GF-D8 (cell line): Measurements from ENCODE around the gene TEX54.
A peak's percentile ranks its signal among the peaks of the same experiment; 100 is the strongest.
"Not testable (repeated sequence)": the region's sequence is repeated elsewhere in the genome, so short reads cannot be mapped to it uniquely, and the experiment has no call there.

ENCODE experiments used
- DNase-seq: peaks from one replicate; lab custom pipeline; 2025; lab: John Stamatoyannopoulos, UW

TEX54 gene

DNA sequence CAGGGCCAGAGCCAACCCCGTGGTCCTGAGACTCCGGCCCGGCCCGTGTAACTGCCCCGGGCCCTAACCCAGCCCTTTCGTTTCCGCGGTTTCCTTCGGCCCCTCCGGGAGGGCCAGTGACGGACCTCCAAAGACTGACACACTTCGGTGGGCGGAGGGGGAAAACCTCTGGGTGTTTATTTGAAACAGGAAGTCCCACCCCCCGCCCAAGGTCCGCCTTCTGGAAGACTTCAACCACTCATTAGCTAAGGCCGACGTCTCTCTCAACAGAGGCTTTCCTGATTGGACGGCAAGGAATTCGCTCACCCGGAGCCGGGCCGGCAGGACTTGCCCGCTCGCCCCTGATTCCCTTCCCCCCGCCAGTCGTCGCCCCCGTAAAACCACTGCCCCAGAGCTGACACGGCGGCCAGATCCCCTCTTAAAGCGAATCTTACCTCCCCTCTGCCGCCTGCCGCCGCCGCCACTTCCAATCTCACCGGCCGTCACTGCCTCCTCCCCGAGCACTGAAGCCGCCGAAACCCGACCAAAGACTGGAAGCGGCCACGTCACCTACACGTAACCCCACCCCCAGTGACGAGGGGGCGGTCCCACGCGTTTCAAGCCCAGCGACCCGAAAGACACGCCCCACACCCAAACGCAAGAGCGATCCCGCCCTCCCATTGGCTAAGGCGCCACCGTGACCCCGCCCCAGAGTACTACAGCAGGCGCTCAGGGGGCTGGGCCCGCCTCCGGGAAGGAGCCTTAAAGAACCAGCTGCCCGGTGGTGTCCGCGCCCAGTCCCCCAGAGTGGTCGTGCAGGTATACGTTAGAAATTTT is 913 bp downstream of the TEX54 start, which contains the start of gene STX5:
Gene STX5, minus strand, starts transcription at position 532 of the 816 bp plus-strand sequence. CDS start 808 bp downstream, outside the sequence.
- peak; percentile 90 for DNase-seq

DNA sequence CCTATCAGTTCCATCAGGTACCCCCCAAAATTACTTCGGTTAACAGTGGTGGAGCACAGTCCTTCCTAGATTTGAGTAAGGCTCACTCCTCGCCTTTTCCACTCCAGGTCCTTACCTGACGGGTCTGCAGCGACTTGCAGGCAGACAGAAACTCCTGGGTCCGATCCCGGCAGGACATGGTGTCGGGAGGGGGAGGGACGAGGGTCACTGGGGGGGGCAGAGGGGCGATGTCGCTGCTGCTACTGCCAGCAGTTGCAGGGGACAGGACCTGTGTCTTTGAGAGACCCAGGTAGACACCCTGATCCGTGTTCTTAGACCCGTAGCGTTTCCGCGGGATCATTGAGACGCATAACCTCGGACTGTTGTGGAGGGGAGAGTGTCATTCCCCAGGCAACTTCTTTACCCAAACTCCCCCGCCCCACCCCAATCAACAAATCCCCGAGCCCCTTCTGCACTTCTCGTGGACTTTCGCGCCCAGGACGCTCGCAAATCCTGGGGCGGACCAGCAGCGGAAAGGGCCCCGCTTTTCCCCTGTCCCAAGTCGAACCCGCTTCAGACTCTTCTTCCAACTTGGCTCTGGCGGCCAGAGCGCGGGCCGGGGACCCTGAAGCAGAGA is 1.6 kb downstream of the TEX54 start:
- DNase-seq: no peak

DNA sequence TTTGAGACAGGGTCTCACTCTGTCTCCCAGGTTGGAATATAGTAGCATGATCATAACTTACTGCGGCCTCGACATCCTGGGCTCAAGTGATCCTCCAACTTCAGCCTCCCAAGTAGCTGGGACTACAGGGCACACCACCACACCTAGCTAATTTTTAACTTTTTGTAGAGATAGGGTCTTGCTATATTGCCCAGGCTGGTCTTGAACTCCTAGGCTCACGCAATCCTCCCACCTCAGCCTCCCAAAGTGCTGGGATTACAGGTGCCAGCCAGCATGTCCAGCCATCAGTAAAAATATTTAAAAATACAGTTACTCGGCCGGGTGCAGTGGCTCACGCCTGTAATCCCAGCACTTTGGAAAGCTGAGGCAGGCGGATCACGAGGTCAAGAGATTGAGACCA is 4.5 kb downstream of the TEX54 start:
- DNase-seq: not testable (repeated sequence)

DNA sequence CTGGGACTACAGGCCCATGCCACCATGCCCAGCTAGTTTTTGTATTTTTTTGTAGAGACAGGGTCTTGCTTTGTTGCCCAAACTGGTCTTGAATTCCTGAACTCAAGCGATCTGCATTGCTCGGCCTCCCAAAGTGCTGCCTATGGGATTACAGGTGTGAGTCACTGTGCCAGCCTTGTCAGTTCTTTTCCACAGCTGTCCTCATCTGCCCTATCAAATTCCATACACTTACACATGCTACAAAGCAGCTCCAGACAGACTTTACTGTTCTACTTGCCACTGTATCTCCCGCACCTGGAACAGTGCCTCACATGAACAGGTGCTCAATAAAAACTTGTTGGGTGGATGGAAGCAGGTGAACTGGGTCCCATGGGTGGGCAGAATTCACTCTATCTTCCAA is 9.0 kb downstream of the TEX54 start:
- no peak for DNase-seq

DNA sequence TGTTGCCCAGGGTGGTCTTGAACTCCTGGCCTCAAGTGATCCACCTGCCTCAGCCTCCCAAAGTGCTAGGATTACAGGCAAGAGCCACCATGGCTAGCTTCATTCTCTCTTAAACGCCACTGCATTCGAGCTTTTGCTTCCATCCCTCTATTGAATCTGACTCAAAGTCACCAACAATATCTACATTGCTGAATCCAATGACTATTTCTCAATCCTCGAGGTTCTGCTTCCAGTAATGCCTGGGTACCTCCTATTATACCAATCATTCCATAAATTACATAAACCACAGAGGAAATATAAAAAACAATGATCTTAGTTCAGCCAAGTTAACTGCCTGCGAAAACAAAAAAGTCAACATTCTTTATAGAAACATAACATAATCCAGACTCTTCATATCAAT is 15.5 kb downstream of the TEX54 start:
- no peak for DNase-seq

DNA sequence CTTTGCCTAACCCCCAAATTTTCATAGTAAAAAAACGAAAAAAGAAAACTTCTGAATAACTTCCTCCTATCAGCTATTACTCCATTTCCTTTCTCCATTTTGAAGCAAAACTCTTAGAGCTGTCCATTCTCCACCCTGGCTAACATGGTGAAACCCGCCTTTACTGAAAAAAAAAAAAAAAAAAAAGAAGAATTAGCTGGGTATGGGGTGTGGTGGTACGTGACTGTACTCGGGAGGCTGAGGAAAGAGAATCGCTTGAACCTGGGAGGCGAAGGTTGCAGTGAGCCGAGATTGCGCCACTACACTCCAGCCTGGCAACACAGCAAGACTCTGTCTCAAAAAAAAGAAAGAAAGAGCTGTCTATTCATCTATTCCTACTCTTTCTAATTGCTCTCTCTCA is 16.1 kb downstream of the TEX54 start:
- DNase-seq: peak; percentile 60

DNA sequence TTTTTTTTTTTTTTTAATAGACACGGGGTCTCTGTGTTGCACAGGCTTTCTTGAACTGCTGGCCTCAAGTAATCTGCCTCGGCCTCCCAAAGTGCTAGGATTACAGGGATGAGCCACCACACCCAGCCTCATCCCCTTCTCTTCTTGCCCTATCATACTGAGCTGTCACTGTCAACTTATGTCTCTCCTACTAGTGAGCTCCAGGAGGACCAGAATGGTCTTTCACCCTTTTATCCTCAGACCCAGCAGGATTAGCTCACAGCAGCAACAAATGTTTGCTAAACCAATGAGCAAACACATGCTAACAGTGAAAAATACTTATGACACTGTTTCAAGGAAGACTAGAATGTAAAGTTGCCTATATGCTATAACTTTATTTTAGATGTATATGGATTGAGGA is 21.0 kb downstream of the TEX54 start:
- no peak for DNase-seq

DNA sequence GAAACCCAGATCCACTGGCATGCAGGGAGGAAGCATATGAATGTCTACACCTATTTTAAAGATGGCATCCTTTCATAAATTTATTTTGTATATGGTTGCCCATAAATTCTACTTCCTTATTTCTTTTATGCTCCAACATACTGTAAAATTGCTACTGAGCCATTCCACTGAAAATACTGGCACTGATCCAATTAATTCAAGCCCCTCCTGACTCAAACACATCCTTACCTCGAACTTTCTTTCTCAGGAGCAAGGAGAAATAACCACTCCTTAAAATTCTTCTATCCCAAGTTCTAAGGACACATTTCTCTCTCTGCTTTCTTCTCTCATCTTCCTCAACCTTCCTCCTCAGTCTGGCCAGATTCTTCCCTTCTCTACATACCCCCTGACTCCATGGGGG is 21.9 kb downstream of the TEX54 start:
- DNase-seq: no peak

DNA sequence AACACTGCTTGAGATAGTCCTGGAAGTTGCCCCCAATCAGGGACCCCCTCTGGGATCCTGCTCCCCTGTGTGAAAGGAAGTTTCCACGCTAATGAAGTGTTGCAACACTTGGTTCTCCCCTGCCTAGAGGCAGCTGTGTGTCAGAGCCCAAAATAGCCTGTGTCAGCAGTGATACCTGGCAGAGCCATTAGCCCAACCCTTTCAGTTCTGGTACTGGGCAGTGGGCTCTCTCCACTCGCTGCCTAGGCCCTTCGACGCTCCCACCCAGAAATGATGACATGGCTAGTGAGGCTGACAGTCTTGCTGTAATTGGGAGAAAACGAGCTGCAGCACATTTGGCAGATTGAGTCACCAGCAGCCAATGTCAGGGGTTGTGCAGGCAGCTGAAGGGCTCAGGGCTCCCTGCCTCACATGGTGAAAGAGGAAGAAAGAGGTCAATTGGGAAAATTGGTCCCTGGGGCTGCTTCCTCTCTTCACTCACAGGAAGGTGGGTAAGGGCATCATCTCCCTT is 26.0 kb downstream of the TEX54 start:
- DNase-seq: peak; percentile 48

DNA sequence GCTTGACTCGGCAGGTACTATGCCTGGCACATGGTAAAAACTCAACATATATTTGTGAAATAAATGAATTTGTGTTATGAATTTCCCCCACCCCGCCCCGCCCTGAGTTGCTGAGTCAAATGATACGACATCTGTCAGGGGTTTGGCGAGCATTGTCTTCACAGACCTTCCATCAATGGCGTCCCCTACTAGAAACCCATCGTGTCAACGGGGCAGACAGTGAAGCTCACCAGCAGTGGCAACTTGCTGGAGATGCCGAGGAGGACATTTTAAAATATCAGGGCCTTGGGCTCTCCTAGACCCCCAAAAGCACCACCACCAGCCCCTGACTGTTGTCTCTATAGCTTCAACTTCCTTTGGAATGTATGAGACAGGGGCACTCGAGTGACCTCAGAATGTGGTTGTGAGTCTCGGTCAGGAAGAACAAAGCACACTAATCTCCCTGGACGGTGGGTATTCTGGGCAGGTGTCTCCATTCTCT is 26.6 kb downstream of the TEX54 start:
- DNase-seq: no peak

DNA sequence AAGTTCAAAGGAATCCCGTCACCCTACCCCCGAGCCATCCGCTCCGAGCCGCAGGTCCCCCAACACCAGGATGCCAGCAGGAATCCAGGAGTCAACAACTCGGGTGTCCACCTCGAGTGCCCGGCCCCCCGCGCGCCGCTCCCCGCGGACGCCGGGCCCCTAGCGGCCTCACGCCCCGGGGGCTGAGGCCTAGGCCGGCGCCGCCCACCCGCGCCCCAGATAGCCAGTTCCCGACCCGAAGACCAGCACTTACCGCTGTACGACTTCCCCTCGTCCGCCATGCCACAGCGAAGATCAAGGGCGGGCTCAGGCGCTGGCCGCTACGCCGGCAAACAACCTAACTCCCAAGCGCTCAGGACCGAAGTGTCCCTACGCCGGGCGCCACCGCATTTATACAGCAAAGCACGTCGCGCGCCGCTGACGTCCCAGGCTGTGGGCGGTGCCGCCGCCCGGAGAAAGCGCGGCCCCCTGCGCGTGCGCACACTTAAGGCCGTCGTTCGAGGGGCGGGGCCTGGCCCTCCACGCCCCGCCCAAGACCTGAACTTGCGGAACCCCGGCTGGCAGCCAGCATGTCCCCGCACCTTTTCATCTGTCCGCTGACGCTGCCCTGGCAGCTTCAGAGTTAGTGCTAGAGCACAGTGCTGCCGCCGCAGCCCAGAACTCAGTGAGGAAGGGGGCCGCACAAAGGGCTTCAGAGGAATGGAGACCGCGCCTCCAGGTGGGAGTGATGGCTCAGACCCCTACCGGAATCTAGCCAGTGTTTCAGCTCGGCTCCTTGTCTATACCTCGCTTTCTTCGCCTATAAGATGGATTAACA is 27.4 kb downstream of the TEX54 start, which contains the start of gene NXF1:
Gene NXF1, minus strand, starts transcription at position 365 of the 817 bp plus-strand sequence. Its CDS starts 84 bp downstream, at position 281.
- peak; percentile 80 for DNase-seq

DNA sequence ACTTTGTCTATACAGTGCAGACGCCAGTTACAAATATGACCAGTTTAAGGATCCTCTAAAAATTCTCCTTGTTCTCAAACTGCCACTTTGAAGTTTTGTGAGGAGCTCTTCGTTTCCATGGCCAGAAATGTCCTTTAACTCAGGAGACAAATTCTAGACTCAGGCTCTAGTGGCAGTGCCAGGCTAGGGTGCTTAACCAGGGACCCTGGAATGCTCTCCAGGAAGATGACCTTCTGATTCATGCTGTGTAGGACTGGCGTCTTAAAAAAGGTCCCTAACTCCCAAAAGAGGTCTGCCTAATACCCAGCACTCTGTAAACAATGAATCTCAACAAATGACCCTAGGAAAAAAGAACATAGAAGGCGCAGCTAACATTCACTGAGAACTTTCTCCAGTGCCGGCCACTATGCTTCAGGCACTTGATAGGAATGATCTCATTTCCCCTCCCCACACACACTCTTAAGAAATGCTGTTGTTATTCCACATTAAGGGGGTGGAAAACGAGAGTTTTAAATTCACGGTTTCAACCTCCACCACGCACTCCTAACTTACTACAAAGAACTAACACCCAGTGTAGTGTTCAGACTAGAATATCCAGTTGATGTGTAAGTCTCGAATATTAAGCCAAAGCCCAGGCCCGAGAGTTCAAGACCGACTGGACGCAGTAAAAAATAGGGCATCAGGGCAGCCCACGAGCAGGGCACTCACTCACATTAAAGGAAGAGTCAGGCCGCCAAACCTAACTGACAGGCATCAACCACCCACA is 28.1 kb downstream of the TEX54 start:
- no peak for DNase-seq

DNA sequence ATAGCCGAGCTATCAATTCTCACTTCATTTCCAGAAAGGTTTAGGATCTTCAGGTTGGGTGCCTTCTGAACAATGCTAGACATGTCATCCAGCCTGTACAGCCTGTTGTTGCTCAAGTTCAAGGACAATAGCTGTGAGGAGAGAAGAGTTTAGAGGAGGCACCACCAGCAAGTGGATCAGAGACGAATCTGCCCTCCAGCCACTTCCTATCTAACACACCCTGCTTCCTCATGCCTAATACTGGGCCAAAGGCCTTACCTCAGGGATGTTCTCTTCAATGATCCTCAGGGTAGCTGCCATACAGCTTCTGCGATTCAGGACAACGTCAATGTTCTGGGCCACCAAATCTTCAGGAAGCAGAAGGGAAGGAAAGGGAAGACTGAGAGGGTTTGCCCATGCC is 31.6 kb downstream of the TEX54 start:
- no peak for DNase-seq

DNA sequence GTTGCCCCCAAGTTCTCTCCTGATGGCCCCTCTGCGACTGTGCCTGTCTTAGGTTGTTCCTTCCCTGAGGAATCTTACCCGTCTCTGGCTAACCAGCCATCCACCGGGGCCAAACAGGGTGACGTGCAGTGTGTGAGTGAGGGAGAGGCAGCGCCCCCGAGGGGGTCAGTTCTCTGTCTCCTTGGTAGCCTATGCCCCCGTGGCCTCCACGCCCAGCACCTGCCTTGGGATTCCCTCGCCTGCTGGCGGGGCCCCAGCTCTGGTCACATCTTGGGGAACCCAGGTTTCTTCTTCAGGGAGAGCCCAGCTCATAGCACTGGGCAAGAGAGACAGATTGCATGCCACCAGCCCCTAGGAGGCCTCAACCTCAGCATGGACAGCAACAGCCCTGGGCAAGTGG is 33.2 kb downstream of the TEX54 start:
- DNase-seq: no peak

DNA sequence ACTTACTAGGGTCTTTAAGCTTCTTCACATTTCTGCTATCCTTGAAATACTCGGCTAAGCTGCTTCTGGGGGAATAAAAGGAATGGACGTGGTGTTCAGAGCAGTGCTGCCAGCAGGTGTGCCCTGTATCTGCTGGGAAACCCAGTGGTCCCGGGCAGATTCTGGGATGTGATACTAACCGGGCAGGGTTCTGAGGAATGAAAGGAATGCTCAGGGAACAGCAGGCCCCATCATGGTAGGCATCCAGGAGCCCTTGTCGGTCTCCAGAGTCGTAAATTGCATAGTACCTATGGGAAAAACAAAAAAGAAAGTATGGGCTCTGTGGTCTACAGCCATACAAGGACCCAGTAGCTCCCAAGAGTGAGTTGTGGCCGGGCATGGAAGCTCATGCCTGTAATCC is 36.4 kb downstream of the TEX54 start:
- no peak for DNase-seq

DNA sequence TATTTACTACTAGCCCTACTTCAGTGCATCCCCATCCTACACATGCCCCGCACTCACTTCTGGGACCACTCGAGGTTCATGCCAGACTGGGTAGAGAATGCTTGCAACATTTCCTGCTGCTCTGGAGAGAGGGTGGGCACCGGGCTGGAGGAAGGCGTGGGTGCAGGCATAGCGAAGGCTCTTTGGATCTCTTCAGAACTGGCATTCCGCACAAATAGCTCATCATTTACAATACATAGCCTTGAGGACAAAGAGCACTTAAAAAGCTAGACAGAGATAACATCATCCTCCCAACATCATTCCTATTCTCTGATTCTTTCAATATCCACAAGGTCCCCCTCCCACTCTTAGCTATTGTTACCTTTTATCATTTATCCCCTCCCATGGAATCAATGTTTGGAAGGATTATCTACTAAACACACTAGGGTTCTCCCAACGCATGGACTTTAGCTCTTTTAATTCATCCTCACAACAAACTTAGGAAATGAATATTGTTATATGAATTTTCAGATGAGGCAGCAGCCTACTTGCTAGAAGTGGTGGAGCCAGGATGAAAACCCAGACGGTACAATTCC is 38.4 kb downstream of the TEX54 start:
- DNase-seq: no peak

DNA sequence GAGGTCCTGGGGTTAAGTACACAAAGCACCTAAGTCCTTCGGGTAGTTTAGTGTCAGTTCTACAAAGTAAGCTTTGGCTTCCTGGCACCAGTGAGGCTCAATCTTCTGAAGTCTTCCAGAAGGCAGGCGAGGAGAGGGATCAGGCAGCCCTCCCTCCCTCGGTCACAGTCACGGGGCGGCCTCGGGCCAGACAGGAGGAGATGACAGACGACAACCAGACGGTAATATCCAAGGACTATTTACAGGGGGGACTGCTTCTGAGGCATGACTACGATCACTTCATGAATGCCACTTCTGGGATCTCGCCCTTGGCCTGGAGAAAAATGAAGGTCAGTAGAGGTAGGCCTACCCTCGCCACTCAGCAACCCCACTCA is 40.5 kb downstream of the TEX54 start:
- DNase-seq: no peak

DNA sequence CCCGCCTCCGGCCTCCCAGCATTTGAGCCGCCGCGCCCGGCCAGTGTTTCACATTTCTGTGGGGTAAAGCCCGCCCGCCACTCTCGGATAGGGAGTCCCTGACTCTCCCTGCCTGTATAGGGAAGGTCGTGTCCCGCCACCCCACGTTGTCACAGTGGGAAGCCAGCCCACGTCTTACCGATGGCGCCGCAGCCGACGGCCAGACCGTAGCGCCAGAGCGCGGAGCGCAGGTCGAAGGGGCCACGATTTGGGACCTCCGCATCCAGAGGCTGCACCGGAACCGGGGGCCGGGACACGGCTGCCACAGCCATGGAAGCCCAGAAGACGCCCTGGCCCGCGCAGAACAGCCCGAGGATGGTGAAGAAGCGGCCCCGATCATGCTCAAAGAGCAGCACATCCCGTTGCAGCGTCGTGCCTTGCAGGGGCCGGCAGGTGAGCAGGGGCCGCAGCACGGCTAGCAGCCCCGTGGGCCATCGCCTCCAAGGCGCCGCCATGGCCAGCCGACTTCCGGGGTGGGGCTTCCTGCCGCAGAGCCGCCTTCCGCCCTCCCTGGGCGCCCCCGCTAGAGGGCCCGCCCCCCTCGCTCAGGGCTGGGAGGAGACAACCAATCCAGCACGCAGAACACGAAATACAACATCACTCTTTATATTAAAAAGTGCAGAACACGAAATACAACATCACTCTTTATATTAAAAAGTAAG is 41.0 kb downstream of the TEX54 start, which contains the start of gene TMEM223:
Gene TMEM223, minus strand, starts transcription at position 506 of the 701 bp plus-strand sequence. Its CDS starts 12 bp downstream, at position 494.
- DNase-seq: peak; percentile 50

DNA sequence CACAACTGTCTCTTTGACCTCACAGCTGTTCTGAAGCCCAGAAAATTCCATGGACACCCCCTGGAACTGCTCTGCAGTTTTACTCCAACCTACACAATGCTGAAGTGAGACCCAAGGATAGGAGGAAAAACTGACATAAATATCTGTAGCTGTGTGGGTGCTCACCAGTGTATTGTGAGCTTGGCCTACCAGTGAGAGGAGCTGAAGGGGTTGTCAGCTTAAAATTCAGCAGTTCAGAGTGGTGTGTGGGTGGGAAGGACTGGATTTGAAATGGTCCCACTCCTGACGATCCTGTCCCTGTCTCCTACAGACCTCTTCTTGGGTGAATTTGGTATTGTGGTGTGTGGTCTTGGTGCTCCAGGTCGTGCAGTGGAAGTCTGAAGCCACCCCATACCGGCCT is 43.1 kb downstream of the TEX54 start:
- no peak for DNase-seq

DNA sequence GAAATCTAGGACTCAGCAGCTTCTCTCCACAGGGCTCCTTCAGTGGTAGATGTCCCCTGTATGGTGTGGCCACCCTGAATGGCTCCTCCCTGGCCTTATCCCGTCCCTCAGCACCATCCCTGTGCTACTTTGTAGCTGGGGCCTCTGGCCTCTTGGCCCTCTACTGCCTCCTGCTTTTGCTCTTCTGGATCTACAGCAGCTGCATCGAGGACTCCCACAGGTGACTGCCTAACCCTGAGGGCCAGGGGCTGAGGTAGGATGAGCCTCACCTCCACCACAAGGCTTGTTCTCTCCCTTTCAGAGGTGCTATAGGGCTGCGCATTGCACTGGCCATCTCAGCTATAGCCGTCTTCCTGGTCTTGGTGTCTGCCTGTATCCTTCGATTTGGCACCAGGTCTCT is 43.6 kb downstream of the TEX54 start:
- no peak for DNase-seq
